Activated effector memory CD4-positive, alpha-beta T cell treated with anti-CD3 and anti-CD28 coated beads, Interleukin-2, amount 50 U/mL, for 16 hours (primary cell): ENCODE results near the gene FARS2.
"Not testable (repeated sequence)": the region's sequence is repeated elsewhere in the genome, so short reads cannot be mapped to it uniquely, and the experiment has no call there.

Experiments
- DNase-seq: peaks from one replicate; pipeline ENCODE4 v3.0.0-alpha.2; 2020

Gene FARS2

DNA sequence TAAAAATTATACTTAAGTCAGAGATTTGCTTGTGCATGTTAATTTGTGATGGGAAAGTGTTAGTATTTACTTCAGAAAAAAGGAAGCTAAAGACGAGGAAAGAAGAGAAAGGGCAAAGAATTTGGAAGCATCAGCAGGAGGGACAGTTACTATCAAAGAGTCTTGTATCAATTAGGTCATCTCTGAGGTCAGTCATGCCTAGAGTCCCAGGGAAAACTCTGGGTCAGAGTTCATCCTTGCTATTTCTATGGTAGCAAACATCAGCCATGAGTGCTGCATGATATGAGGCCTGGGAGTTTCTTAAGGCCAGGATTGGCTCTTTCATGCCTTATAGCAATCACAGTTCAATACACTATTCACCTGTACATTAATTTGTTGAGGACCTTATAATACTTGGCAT is 292.9 kb downstream of the FARS2 start:
- DNase-seq = no peak

DNA sequence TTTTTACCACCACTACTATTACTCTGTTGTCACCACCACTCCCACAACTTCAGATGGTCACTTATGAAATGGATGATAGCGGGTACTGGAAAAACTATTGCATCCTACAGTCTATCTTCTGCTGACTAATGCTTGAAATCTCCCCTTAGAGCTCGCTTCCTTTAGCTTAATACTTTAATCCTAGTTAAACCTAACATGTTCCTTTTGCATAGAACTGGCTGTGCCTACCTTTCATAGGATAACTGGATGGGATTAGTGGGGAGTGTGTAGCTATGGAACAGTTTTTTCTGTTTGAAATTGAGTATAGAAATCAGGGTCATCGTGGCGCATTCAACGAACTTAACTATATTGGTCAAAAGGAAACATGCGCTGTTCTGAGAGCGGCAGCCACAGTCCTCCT is 294.7 kb downstream of the FARS2 start:
- DNase-seq = no peak

DNA sequence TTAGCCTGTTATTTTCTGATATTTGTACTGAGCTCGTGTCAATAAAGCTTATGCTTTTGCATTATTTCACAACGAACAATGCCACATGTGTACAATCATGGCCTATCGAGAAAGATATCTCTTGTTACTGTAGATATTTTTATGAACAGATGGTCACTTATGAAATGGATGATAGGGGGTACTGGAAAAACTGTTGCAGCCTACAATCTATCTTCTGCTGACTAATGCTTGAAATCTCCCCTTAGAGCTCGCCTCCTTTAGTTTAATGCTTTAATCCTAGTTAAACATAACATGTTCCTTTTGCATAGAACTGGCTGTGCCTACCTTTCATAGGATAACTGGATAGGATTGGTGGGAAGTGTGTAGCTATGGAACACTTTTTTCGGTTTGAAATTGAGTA is 296.2 kb downstream of the FARS2 start:
- no peak for DNase-seq

DNA sequence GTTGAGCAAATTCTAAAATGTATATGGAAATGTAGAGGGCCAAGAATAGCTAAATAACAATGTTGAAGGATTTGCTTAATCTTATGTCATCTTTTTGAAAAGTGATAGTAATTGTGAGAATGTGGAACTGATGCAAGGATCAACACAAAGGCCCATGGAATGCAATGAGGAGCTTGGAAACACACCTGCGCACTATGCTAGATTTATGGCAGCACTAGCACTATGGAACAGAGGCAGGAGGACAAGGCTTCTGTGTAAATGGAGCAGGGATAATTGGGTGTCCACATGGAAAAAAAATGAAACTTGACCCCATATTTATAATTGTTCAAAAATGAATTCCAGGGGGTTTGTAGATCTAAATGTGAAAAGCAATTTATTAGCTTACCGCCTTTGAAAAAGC is 298.3 kb downstream of the FARS2 start:
- DNase-seq = no peak

DNA sequence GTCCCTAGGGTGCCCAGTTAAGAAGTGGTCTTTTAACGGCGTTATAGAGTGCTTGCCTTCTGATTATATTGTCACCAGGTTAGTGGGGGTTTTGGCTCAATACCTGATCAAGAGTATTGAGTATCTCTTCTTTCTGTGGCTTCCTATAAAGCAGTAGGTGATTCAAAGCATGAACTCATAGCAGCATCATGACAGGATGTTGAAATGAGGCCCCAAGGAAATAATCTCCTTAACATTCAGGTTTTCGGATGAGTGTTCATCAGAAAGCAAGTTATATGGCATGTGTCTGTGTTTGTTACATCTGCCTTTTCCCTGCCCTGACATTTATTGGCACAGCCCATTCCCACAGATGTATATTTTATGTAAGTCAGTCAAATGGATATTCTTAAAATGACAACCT is 301.0 kb downstream of the FARS2 start:
- no peak for DNase-seq

DNA sequence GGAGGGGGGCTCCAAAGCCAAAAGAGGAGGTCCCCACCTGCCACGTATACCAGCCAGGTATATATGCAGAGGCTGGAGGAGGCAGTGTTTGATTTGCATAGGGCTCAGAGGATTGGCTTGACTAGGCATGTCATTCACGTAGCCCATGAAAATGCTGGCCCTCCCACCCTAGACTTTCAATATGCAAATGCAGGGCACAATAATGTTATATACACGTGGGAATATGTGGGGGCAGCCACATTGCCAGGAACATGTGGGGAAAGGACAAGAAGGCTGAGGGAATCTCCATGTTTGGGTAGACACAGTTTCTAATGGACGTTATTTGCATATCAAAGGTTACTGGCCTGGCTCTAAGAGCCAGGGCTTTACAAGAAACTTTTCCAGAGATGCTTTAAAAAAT is 301.8 kb downstream of the FARS2 start:
- DNase-seq = no peak

DNA sequence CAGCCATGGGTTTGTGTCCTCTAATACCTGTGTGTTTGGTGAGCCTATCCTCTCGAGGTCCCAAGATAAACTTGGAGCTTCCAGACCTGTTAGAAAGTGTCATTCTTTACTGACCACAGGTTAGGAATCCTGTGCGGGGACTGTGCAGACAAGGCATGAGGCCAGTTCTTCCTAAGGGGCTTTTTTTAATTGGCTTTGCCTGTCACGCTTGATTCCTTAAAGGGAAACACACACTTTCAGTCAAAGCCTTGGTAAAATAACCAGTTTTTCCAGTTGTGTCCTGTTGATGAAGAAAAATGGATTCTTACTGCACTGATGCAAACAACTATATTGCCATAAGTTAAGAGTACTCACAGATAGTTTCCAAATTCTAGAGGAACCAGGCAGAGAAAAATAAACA is 303.4 kb downstream of the FARS2 start:
- DNase-seq = not testable (repeated sequence)

DNA sequence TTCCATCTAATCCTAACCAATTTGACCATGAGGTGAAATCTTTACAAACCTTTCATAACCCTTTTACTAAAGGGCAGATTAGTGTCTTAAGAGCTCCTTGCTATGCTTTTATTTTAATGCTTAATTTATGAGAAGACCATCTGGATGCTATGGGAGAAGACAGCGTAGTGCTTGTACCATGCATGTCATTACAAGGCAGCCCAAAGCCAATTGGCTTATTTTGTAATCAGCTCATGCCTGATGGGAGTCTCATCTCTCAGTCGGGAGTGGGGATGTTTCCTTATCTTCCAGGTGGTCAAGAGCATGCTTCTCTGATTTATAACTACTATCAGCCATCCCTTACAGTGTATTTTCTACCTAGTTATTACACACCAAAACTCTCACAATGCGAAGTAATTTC is 304.7 kb downstream of the FARS2 start:
- no peak for DNase-seq

DNA sequence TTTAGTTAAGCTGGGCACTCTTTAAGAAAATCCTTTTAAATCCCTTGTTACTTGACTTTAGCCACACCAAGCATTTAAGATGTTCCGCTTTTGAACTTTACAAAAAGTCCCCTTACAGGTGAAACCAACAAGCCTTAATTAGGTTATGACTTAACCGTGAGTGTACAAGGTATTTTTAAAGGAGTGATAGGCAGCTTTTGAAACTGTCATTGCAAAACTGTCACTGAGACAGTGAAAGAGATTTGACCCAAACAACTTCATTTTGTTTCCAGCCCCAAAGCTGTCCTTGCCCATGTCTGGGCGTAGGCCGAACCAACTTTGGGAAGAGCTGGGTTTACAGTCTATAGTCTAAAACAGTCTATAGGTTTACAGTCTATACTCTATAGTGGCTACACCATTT is 305.4 kb downstream of the FARS2 start:
- DNase-seq = no peak

DNA sequence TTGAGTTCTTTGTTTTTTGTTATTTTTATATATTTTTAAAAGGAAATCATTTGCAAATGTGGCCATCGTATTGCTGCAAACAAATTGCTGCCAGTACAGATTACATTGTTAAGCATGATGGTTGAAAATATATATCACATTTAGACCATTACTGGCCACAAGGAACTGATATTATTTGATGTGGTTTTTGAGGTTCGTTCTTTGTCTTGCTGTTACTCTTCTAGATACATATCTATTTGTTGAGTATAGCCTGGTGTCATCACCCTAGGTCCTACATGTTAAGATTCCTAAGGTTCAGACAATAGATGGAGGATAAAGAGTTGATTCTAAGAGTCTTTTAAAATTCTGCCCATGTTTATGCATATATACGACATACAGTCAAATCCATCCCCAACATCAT is 306.0 kb downstream of the FARS2 start:
- DNase-seq = no peak

DNA sequence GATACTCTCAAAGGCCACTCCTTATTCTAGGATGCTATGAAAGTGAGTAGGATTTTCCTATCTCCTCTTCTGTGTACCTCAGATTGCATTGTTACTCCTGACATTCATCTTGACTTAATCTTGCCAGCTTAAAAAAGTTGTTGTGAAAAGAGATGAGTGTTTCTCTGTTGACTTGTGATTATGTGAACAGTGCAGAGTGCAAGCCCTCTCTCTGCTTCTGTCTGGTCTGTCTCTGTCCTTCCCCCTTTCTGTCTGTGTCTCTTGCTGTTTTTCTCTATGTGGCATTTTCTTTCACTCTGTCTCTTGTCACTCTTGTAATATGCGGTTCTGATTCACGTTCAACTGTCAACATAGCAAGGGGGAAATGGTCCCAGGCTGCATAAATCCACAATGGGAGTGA is 306.6 kb downstream of the FARS2 start:
- DNase-seq = no peak

DNA sequence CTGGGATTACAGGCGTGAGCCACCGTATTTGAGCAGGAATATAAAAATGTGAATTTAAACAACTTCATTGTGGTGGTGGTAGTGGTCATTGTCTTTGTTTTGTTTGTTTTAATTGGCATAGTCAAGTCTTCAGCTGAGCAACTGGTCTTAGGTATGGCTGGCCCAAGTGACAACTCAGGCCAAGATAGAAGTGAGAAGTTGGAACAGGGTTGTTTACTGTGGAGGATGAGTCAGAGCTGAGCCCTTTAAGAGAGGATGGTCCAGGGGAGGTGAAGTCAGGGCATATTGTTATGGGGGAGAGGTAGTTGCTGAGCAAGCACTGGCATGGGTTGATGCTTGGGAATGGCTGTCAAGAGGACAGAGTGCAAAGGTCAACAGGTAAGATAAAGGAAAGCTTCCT is 308.2 kb downstream of the FARS2 start:
- no peak for DNase-seq

DNA sequence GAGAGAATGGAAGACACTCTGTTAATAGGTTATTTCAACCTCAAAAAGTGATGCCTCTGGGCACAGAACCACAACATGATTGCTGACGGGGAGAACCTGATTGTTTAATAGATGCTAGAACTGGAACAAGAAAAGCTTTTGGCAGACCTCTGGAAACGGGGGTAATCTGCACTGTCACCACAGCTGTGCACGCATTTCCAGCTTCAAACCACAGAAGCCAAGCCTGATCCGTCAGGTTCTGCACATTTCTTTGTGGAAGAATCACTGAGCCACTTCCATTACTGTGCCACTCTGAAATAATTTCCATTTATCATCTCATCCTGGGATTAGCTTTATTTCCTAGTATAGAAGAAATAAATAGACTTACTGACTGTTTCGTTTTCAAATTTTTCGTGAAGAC is 309.3 kb downstream of the FARS2 start:
- no peak for DNase-seq

DNA sequence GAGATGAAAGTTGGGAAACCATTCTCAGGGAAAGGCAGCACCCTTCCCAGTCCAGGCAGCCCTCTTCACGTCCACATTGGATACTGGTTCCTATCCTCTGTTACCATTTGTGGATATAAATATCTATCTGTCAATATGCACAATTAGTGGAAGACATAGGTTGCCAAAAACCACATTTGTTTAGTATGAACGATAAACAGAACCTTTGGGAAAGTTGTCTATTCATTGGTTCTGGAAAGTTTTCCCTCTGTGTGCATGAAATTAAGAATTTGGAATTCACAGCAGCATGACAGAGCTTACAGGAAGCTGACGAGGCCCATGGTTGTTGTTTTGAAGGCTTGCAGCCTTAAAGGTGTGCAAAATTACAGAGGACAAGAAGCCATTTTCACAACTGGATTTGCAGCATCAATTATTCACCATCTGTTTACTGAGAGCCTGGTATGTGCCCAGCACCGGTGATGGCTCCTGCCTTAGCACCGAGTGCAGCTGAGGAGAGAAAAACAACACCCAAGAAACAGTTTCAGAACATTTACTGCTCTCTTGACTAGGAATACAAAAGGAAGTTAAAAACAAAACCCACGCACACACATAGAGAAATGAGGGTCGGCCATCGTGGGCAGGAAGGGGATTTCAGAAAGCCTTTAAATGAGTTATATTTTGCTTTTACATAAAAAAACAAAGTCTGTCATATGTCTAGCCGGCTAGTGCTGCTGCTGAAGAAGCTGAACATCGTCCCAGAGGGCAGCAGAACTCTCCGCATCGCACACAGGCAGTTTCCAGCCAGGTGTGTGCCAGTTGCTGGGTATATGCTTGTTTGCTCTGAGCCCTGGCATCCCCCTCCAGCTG is 319.6 kb downstream of the FARS2 start:
- DNase-seq = no peak

DNA sequence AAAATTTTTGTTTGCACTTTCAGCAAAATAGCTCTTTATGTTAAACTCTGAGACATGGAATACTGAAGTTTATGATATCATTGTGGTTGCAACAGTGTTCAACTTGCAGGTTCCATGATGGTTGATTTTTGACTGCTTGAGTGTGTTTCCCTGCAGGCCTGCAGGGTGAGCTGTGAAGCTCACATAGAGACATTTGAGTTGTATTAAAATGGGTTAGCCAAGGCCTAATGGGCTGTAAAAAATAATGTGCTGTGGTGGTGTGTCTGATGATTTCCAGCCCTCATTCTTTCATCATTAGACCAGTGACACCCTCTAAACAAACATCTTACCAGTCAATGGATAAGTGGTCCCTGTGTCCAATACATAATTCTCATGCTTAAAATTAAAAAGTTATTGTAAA is 321.4 kb downstream of the FARS2 start:
- DNase-seq = no peak

DNA sequence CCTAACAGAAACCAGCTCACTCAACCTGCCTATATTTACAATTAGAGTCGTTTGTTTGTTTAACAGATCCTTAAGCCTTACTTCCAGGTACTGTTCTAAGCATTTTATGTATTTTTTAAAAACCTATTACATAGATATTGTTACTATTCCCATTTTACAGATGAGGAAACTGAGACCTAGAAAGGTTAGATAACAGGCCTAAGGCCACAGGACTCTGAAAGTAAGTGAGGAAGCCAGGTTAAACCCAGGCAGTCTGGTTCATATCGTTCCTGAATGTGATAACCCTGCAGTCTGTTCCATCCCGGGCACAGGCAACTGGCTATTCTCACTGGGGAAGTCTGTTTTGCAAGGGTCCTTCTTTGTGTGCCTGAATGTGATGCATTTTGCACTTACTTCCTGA is 322.2 kb downstream of the FARS2 start:
- DNase-seq = no peak

DNA sequence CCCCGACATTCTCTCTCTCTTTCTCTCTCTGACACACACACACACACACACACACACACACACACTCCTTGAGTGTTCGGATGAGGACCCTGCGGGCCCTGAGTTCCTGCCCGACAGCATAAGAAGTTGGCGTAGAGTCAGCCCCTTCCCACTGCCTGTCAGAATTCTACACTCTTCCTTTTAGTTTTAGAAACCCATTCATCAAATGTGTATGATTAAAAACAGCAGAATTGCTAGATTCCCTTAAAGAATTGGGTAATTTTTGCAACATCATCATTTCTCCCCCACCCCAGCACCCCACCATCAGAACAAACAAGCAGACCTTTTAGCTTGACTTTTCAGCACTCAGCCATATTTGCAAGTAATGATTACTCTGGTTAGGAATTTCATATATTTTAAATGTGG is 322.8 kb downstream of the FARS2 start:
- DNase-seq = no peak

DNA sequence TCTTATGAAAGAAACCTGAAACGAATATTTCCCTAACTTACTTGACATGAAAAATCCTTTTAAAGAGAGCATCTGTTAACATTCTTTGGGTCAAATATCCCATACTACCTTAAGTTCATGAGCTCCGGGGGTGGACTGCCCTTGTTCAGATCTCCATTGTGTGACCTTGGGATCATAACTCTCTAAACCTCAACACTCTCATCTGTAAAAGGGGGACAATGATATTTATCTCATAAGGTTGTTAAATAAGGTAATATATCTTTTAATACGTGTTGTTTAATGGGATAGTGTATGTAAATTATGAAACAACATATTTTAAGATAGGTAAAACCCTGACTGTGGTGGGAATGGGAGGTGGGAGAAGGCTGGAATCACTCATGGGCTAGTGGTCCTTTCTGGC is 326.3 kb downstream of the FARS2 start:
- no peak for DNase-seq

DNA sequence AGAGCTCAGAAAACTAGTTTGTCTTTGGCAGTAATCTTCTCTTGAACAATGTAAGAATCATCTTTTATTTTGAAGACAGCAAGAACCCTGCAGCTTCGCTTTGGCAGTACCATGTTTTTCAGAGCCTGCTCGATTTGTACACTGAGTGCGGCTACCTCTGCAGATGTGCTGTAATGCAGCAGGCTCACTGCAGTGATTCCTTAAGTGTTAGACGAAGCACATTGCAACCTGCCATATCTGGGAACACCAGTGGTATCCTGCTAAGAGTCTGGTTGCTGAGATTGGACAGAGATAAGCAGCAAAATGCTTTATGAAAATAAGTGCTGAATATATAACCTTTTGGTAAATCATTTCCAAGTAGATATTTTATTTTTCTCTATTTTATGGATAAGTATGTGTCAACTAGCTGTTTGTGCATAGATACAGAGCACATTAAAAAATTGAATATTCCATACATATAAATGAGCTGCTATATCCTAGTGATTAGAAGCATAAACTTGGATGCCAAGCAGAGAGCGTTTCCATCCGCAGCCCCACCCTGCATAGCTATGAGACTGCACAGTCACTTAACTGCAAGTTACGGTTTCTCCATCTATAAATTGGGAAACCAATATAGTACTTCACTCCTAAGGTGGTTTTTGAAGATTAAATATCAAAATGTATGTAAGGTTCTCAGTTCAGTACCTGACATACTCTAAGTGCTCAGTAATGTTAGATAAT is 328.3 kb downstream of the FARS2 start:
- DNase-seq = no peak

DNA sequence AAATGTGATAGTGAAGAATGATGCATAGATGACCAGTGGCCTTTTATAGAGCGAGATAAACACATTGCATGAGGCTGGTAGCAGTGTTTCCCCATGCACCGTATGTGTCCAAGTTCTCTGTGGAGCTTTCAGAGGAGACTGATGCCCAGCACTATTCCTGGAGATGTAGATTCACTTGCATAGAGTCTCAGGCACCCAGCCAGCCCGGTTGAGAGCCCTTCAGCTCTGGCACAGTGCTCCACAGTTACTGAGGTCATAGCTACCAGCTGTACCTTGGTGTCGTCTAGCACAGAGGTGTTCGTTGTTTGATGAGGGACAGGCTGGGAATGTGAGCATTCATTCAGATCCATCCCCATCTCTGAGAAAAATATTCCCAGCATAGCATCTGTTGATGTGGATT is 328.9 kb downstream of the FARS2 start:
- no peak for DNase-seq

DNA sequence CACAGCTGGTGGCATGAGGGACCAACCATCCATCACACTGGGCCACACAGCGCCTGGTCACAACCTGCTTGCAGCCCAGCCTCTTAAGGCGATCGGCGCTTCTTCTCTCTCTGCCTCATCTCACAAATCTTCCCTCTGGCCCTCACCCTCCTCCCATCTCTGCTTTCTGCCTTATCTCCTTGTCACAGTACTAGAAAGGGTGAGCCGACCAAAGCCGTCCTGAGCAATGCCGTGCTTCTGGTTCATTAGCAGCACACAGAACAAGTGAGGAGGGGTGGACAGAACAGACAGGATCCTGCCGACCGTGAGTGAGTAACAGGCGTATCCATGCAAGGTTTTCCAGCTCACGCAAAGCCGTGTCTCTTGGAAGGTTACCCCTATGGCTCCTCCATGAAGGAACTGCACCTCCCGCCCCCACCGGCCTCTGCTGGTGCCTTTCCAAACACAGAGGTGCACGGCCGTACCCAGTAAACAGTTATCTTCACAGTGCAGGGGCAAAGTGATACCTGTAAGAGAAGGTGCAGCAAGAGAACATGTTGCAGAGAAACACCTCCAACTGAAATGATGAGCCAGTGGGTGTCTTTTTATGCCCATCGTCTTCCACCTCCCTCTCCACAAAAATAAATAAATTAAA is 331.7 kb downstream of the FARS2 start:
- no peak for DNase-seq

DNA sequence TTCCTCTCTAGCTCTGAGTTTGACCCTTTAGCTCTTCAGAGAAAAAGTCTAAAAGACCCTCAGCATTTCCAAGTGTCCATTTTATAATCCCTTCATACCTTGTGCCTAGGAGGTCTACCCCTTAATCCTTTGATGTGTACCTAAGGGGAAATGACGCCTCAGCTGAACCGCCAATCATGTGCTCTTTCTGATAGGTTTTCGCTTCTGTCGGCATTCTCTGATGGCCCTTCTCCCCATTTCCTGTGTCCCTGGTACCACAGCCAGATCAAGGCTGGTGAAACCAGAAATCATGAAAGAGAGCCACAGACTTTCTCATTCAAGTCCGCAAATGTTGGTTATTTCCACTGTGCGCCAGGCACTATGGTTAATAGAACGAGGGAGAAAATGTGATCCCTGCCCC is 333.9 kb downstream of the FARS2 start:
- no peak for DNase-seq

DNA sequence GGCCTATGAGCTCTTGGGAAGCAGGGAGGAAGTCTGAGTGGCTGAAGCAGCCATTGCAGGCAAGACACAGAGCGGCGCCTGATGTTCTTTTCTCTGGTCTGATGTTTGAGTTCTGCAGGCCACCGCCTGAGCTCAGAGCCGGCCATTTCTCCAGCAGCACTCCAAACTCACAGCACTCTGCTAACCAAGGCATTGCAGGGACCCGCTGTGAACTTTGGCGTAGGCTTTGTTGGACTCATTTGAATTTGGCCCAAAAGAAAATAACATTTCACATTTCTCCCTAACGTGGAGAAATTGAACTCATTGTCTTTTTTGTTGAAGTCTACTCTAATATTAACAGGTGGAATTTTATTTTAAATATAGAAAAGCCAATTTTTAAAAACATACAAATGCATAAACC is 336.1 kb downstream of the FARS2 start:
- DNase-seq = no peak

DNA sequence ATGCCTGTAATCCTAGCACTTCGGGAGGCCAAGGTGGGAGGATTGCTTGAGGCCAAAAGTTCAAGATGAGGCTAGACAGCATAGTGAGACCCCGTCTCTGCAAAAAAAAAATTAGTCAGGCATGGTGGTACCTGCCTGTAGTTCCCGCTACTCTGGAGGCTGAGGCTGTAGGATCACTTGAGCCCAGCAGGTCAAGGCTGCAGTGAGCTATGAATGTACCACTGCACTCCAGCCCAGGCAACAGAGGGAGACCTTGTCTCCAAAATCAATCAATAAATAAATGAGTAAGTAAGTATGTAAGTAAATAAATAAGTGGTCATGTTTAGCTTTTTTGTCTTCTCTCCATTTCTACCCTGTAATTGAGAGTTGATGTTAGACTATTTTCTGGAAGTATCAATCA is 336.8 kb downstream of the FARS2 start:
- no peak for DNase-seq
